ENCODE data around the gene BLOC1S6. TPM values are rescaled to one million over a fixed set of nuclear protein-coding genes. Genes with fewer than 3 reads are reported as not detected.

Gene BLOC1S6
- total and polyA plus RNA-seq, 12 donors = 9.9 to 87.1 (median 50.7) TPM

GRCh38 chr15:45644437-45644836 lies 57.3 kb downstream of the BLOC1S6 start:
- DNase-seq = peak in 1 of 7 donors; percentile 9
- H3K4me1 ChIP-seq (replicated peaks in 1 of 2) = peaks cover 24 to 49% of the 10 kb centered on the region in 2 donors

GRCh38 chr15:45645026-45645980 lies 58.1 kb downstream of the BLOC1S6 start:
- peak overlapping the region in 2 of 5 donors; percentile 1 to 70 for H3K27ac ChIP-seq
- intact Hi-C loops (cut with DNase I) = no loop called here
- TF ChIP-seq CTCF (IDR thresholded peaks at IDR 0.05) (no peak), POLR2A (IDR thresholded peaks at IDR 0.05) (no peak)

More at GRCh38 chr15:45644437-45644836, 57.3 kb downstream of the BLOC1S6 start:
- 45 to 95% (median 82%) methylated on average over 2 of the region's 2 CpGs for WGBS, 4 donors
- intact Hi-C loops (cut with DNase I) = no loop called here
- no peak overlapping the region for H3K27ac ChIP-seq
- H3K27me3 ChIP-seq = no peaks in the 10 kb centered on the region
- H3K4me3 ChIP-seq = no peak overlapping the region
- no peaks in the 10 kb centered on the region for H3K9me3 ChIP-seq (replicated peaks in 1 of 3)
- TF ChIP-seq CTCF (IDR thresholded peaks at IDR 0.05) (no peak), POLR2A (IDR thresholded peaks at IDR 0.05) (no peak)
- no peaks in the 10 kb centered on the region for H3K36me3 ChIP-seq (replicated peaks in 1 of 2)

GRCh38 chr15:45646220-45646619 lies 59.0 kb downstream of the BLOC1S6 start:
- Histone ChIP-seq H3K27ac (peak overlapping the region in 1 of 5 donors; percentile 70), H3K9me3 (replicated peaks in 1 of 3) (no peaks in the 10 kb centered on the region), H3K36me3 (replicated peaks in 1 of 2) (no peaks in the 10 kb centered on the region), H3K4me1 (replicated peaks in 1 of 2) (peaks cover 21 to 38% of the 10 kb centered on the region in 2 donors), H3K27me3 (no peaks in the 10 kb centered on the region), H3K4me3 (no peak overlapping the region)
- TF ChIP-seq POLR2A (IDR thresholded peaks at IDR 0.05) (no peak), CTCF (IDR thresholded peaks at IDR 0.05) (no peak)
- intact Hi-C loops (cut with DNase I) = no loop called here
- no peak for DNase-seq
- 81 to 88% (median 86%) methylated on average over 2 to 3 of the region's 3 CpGs for WGBS, 4 donors

More at GRCh38 chr15:45645026-45645980, 58.1 kb downstream of the BLOC1S6 start:
- Histone ChIP-seq H3K4me3 (no peak overlapping the region), H3K36me3 (replicated peaks in 1 of 2) (no peaks in the 10 kb centered on the region), H3K9me3 (replicated peaks in 1 of 3) (no peaks in the 10 kb centered on the region), H3K27me3 (no peaks in the 10 kb centered on the region), H3K4me1 (replicated peaks in 1 of 2) (peaks cover 24 to 47% of the 10 kb centered on the region in 2 donors)
- DNase-seq = no peak
- 76 to 87% (median 78%) methylated on average over 9 of the region's 9 CpGs for WGBS, 4 donors

- 93 to 99% (median 96%) methylated on average over 6 of the region's 6 CpGs for WGBS, 4 donors
Observed at GRCh38 chr15:45647828-45648227, 60.6 kb downstream of the BLOC1S6 start.

More at GRCh38 chr15:45647828-45648227, 60.6 kb downstream of the BLOC1S6 start:
- H3K27me3 ChIP-seq = no peaks in the 10 kb centered on the region
- no peaks in the 10 kb centered on the region for H3K9me3 ChIP-seq (replicated peaks in 1 of 3)
- TF ChIP-seq CTCF (IDR thresholded peaks at IDR 0.05) (no peak), POLR2A (IDR thresholded peaks at IDR 0.05) (no peak)
- DNase-seq = no peak
- H3K27ac ChIP-seq = no peak overlapping the region
- H3K4me3 ChIP-seq = no peak overlapping the region
- peaks cover 11 to 22% of the 10 kb centered on the region in 2 donors for H3K4me1 ChIP-seq (replicated peaks in 1 of 2)
- intact Hi-C loops (cut with DNase I) = no loop called here
- no peaks in the 10 kb centered on the region for H3K36me3 ChIP-seq (replicated peaks in 1 of 2)

All from adrenal gland (tissue), 12 donors.